Subcutaneous abdominal adipose tissue (tissue), 5 donors: ENCODE data around the gene VGLL1.

Source experiments
- H3K27ac ChIP-seq: one replicate; pipeline ENCODE4 v1.7.0; 2013; ENCODE audit warnings: low read depth, mild to moderate bottlenecking, inconsistent platforms, low read length, moderate library complexity
- H3K27me3 ChIP-seq, 5 donors: one replicate each; pipeline ENCODE4 v1.7.0; 2013; ENCODE audit warnings: low read length in 5 of 5, inconsistent platforms in 1 of 5; ENCODE audit not compliant: control insufficient read depth in 5 of 5, insufficient read depth in 4 of 5
- H3K36me3 ChIP-seq, 5 donors: one replicate each; pipeline ENCODE4 v1.7.0; 2013; ENCODE audit warnings: low read length in 5 of 5; ENCODE audit not compliant: control insufficient read depth in 5 of 5, insufficient read depth in 5 of 5
- H3K4me1 ChIP-seq, 5 donors: one replicate each; pipeline ENCODE4 v1.7.0; 2013; ENCODE audit warnings: low read length in 5 of 5, mild to moderate bottlenecking in 3 of 5, moderate library complexity in 1 of 5; ENCODE audit not compliant: control insufficient read depth in 5 of 5, insufficient read depth in 5 of 5
- H3K4me3 ChIP-seq, 5 donors: one replicate each; pipeline ENCODE4 v1.7.0; 2013; ENCODE audit warnings: low read length in 5 of 5, low read depth in 1 of 5
- H3K9ac ChIP-seq, 5 donors: one replicate each; pipeline ENCODE4 v1.7.0; 2013; ENCODE audit warnings: low read length in 5 of 5, mild to moderate bottlenecking in 4 of 5, moderate library complexity in 3 of 5
- H3K9me3 ChIP-seq, 5 donors: one replicate each; pipeline ENCODE4 v1.7.0; 2013; ENCODE audit warnings: low read length in 5 of 5; ENCODE audit not compliant: control insufficient read depth in 5 of 5
- donor health status: healthy.
- donor health status: healthy.
- donor health status: healthy.
- donor health status: healthy.
- donor health status: healthy.

VGLL1 gene

DNA sequence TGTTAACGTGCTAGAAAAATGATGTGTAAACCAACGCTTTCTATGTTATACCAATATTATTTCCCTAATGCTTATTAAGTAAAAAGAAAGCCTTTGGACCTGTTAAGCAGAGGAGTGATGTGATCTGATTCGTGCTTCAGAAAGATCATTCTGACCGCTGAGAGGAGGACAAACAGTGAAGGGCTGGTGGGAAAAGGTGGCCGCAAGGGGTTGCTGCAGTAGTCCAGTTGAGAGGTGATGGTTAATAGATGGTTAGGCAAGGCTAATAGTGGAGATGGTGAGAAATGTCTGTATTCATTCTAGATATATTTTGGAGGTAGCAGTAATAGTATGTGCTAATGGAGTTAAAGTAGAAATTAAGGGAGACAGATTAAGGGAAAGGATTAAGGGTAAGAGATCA is 12.9 kb upstream of the VGLL1 start:
- Histone ChIP-seq H3K4me1 (no peaks in the 10 kb centered on the region), H3K9me3 (no peaks in the 10 kb centered on the region), H3K9ac (no peak overlapping the region), H3K4me3 (no peak overlapping the region), H3K27me3 (peaks cover 0 to 3% (median 0%) of the 10 kb centered on the region in 5 donors), H3K36me3 (no peaks in the 10 kb centered on the region), H3K27ac (no peak overlapping the region)

DNA sequence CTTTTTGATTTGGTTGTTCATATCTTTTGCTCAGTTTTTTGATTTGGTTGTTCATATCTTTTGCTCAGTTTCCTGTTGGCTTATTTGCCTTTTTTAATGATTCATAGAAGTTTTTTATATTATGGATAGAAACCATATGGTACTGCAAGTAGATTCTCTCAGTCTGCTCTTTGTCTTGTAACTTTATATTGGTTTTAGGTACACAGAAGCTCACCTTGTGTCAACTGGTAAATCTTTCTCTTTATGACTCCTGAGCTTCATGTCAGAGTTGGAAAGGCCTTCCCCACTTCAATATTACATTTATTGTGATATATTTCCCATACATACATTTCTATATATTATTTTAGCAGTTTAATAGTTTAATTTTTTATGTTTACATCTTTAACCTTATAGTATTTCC is 8.2 kb upstream of the VGLL1 start:
- no peak overlapping the region for H3K4me3 ChIP-seq
- H3K9ac ChIP-seq = no peak overlapping the region
- H3K36me3 ChIP-seq = no peaks in the 10 kb centered on the region
- H3K4me1 ChIP-seq = peaks cover 0 to 19% (median 16%) of the 10 kb centered on the region in 5 donors
- no peaks in the 10 kb centered on the region for H3K9me3 ChIP-seq
- peaks cover 0 to 3% (median 0%) of the 10 kb centered on the region in 5 donors for H3K27me3 ChIP-seq
- no peak overlapping the region for H3K27ac ChIP-seq

DNA sequence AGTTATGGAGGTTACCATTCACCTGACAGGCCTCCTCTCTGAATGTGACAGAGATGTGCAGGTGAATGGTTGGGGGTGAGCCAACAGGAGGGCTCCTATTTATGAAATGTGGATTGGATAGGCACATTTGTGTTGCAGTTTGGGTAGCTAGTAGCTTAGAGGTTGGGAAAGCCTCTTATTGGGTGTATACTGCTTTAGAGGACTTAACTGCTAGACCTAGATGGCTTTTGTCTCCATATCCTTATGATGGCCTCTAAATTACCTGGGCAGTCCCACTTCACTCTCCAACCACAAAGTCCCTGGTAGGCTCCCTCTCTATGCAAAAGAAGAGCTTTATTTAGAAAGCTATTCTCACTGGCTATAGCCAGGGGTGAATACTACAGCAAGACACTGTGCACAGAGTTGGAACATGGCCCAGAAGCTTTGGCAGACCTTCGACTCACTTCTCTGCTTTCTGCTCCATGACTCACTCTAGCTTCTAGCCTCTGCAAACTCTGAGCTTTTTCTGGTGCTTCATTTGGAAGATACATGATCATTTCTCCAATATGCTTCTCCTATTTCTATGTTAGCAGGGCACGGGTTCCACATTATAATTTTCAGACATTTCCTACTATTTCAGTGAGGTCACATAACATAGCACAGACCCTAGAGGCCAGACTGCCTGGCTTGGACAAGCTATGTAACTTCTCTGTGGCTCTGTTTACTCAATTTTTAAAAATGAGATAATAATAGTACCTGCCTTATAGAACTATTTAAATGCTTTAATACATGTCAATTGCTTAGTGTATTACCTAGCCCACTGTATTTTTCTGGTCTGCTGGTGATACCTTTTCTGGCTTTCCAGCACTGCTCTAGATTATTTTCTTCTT is 6.0 kb upstream of the VGLL1 start:
- Histone ChIP-seq H3K9ac (peak overlapping the region in 1 of 5 donors; percentile 51), H3K4me3 (no peak overlapping the region), H3K27me3 (peaks cover 0 to 2% (median 0%) of the 10 kb centered on the region in 5 donors), H3K36me3 (no peaks in the 10 kb centered on the region), H3K27ac (peak overlapping the region; percentile 61), H3K4me1 (peaks cover 0 to 19% (median 16%) of the 10 kb centered on the region in 5 donors), H3K9me3 (no peaks in the 10 kb centered on the region)

DNA sequence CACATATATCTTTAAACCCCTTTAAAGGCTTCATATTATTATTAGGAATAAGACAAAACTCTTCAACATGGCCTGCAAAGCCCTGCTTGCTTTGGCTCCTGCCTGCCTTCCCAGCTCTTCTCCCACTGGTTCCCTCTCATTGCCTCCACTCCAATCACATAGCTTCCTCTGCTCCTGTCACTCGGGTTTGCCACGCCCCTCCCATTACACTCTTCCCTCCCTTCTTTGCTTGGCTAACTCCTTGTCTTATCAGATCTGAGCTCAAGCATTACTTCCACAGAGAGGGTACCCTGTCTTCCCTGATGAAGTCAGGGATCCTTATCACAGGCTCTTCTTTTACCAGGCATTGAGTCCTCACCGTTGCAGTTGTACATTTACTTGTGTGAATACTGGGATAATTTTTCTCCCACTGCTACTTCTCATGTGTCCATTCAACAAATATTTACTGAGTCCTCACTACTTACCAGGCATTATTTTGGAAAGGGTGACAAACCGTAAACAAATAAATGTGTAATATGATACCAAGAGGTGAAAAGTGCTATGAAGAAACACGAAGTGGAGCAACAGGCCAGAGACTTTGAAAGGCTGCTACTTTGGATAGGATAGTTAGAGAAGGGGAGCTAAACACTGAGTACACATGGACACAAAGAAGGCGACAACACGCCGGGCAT is 3.2 kb upstream of the VGLL1 start:
- Histone ChIP-seq H3K27me3 (peaks cover 0 to 7% (median 4%) of the 10 kb centered on the region in 5 donors), H3K4me3 (no peak overlapping the region), H3K36me3 (no peaks in the 10 kb centered on the region), H3K9ac (no peak overlapping the region), H3K4me1 (peaks cover 0 to 19% (median 16%) of the 10 kb centered on the region in 5 donors), H3K9me3 (no peaks in the 10 kb centered on the region), H3K27ac (no peak overlapping the region)

DNA sequence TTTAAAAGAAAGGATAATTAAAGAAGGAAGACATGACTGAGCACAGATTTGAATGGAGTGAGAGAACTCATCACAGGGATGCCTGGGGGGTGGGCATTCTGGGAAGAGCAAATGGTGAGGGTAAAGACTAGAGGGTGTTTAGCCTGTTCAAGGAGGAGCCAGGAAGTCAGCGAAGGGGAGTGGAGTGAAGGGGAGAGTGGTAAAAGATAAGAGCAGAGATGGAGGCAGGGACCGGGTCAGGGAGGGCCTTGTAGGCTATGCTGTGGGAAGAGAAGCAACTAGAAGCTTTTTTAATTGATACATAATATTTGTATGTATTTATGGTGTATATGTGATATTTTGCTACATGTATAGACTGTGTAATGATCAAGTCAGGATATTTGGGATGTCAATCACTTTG is 2.2 kb upstream of the VGLL1 start:
- peaks cover 0 to 19% (median 16%) of the 10 kb centered on the region in 5 donors for H3K4me1 ChIP-seq
- H3K9ac ChIP-seq = no peak overlapping the region
- no peak overlapping the region for H3K4me3 ChIP-seq
- no peaks in the 10 kb centered on the region for H3K36me3 ChIP-seq
- peaks cover 0 to 7% (median 4%) of the 10 kb centered on the region in 5 donors for H3K27me3 ChIP-seq
- H3K27ac ChIP-seq = no peak overlapping the region
- no peaks in the 10 kb centered on the region for H3K9me3 ChIP-seq

DNA sequence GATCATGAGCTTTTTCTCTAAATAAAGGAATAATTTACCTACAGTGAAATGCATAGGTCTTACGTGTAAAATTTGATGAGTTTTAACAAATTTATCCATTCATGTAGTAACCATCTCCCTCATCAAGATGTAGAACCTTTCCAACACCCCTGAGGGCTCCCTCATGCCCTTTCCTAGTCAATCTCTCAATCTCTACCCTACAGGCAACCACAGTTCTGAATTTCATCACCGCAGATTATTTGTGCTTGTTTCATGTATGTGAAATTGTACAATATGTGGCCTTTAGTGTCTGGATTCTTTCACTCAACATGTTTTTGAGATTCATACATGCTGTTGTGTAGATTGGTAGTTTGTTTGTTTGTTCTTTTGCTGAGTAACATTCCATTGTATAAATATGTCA is 2.1 kb downstream of the VGLL1 start:
- Histone ChIP-seq H3K9ac (no peak overlapping the region), H3K36me3 (no peaks in the 10 kb centered on the region), H3K9me3 (no peaks in the 10 kb centered on the region), H3K27ac (no peak overlapping the region), H3K4me3 (no peak overlapping the region), H3K27me3 (peaks cover 3 to 11% (median 8%) of the 10 kb centered on the region in 5 donors), H3K4me1 (no peaks in the 10 kb centered on the region)

DNA sequence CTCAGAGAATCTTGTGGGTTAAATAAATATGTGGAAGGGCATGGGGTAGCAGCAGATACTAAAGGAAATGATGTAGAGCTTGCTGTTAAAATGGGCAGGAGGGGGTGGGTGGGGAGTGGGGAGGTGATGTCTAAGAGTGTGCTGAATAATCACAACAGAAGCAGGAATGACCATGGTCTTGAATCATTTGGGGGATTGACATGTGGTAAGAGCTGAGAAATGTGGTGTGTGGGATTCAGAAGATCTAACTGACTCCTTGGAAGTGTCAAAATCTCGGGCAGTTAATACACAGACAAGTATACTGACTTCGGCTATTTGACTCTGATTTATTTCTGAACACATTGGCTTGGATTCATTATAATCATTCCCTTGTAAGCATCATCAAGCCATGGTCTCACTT is 6.8 kb downstream of the VGLL1 start:
- Histone ChIP-seq H3K9ac (no peak overlapping the region), H3K9me3 (no peaks in the 10 kb centered on the region), H3K4me1 (no peaks in the 10 kb centered on the region), H3K27ac (no peak overlapping the region), H3K36me3 (no peaks in the 10 kb centered on the region), H3K4me3 (no peak overlapping the region), H3K27me3 (peaks cover 2 to 23% (median 8%) of the 10 kb centered on the region in 5 donors)

DNA sequence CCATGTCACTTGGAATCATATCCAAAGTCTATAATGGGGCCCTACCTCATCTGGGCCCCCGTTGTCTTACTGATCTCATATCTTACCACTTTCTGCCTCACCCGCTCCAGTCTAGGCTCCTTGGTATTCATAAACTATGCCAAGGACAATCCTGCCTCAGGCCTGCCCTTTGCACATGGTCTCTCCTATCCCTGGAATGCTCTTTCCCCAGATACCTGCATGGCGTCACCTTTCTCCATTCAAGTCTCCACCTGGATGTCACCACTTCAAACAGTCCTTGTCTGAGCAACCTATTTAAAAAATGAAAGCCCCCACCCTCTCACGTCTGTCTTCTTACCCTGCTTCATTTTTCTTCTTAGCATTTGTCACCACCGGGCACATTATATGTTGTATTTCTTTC is 8.2 kb downstream of the VGLL1 start:
- H3K4me1 ChIP-seq = no peaks in the 10 kb centered on the region
- no peak overlapping the region for H3K27ac ChIP-seq
- H3K9me3 ChIP-seq = no peaks in the 10 kb centered on the region
- H3K36me3 ChIP-seq = no peaks in the 10 kb centered on the region
- peaks cover 2 to 19% (median 8%) of the 10 kb centered on the region in 5 donors for H3K27me3 ChIP-seq
- H3K4me3 ChIP-seq = no peak overlapping the region
- H3K9ac ChIP-seq = no peak overlapping the region

DNA sequence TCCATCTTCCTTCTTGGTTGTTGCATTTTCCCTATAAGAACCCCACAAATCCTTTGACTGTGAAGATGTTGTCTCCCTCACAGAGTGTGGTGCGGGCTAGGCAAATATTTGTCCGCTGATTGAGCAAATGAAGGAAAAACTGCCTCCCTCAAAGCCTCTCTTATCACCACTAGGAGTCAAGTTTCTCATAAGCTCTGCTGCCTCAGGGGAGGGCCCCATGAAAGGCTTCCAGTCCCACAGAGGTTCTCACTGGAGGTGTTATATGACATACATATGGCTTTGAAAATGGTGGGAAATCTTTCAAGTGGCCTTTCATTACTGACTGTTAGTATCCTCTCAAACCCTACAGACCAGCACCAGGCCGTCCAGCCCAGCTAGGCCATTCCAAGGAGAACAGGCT is 9.3 kb downstream of the VGLL1 start:
- no peak overlapping the region for H3K9ac ChIP-seq
- no peak overlapping the region for H3K27ac ChIP-seq
- H3K27me3 ChIP-seq = peaks cover 2 to 17% (median 4%) of the 10 kb centered on the region in 5 donors
- no peaks in the 10 kb centered on the region for H3K9me3 ChIP-seq
- H3K4me1 ChIP-seq = no peaks in the 10 kb centered on the region
- H3K4me3 ChIP-seq = no peak overlapping the region
- no peaks in the 10 kb centered on the region for H3K36me3 ChIP-seq

DNA sequence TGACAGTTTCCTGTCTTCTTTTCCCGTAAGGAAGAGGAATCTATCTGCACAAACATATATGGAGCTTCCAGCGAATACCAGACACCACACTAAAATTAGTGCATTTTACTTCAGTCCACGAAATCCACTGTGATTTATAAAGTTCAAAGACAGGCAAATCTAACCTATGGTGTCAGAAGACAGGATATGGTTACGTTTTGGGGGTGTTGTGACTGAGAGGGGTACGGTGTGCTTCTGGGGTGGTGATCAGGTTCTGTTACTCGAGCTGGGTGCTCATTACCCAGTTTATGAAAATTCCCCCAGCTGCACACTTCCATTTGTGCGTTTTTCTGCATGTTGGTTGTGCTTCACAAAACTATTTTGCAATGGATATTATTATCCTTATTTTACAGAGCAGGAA is 10.3 kb downstream of the VGLL1 start:
- no peak overlapping the region for H3K9ac ChIP-seq
- no peak overlapping the region for H3K4me3 ChIP-seq
- H3K27me3 ChIP-seq = peaks cover 3 to 16% (median 4%) of the 10 kb centered on the region in 5 donors
- H3K27ac ChIP-seq = no peak overlapping the region
- no peaks in the 10 kb centered on the region for H3K4me1 ChIP-seq
- H3K36me3 ChIP-seq = no peaks in the 10 kb centered on the region
- H3K9me3 ChIP-seq = no peaks in the 10 kb centered on the region
